Small intestine (tissue), 7 donors: ENCODE results near the gene GALNT4. TPM values are rescaled to one million over a fixed set of nuclear protein-coding genes. Genes with fewer than 3 reads are reported as not detected.
A peak's percentile ranks its signal among the peaks of the same experiment; 100 is the strongest.

Source experiments
- DNase-seq, 2 donors: peaks; one replicate each; pipeline versions ENCODE4 v3.0.0 to v3.0.0-alpha.2; 2013
- FAIRE-seq: peaks from 2 replicates; lab custom pipeline; 2012; peaks lifted over from hg19 to GRCh38; lab: Jason Lieb, UNC
- H3K27ac ChIP-seq, 3 donors: one replicate each; pipeline ENCODE4 v1.5.1; 2013; ENCODE audit warnings: low read length in 2 of 3, mild to moderate bottlenecking in 2 of 3, control low read depth in 1 of 3, inconsistent platforms in 1 of 3, low read depth in 1 of 3, moderate library complexity in 1 of 3
- H3K27me3 ChIP-seq, 3 donors: one replicate each; pipeline ENCODE4 v1.6.1; 2013; ENCODE audit warnings: low read length in 3 of 3, inconsistent platforms in 1 of 3; ENCODE audit not compliant: control insufficient read depth in 3 of 3, insufficient read depth in 3 of 3
- H3K36me3 ChIP-seq, 3 donors: one replicate each; pipeline ENCODE4 v1.6.1; 2013; ENCODE audit warnings: low read length in 3 of 3, inconsistent platforms in 1 of 3, low read depth in 1 of 3, mild to moderate bottlenecking in 1 of 3, moderate library complexity in 1 of 3; ENCODE audit not compliant: control insufficient read depth in 3 of 3, insufficient read depth in 2 of 3
- H3K4me1 ChIP-seq, 3 donors: one replicate each; pipeline ENCODE4 v1.6.1; 2013; ENCODE audit warnings: low read length in 2 of 3, inconsistent platforms in 1 of 3, low read depth in 1 of 3, mild to moderate bottlenecking in 1 of 3, moderate library complexity in 1 of 3; ENCODE audit not compliant: control insufficient read depth in 3 of 3, insufficient read depth in 2 of 3
- H3K4me3 ChIP-seq, 3 donors: one replicate each; pipeline ENCODE4 v1.5.1; 2013; ENCODE audit warnings: low read length in 3 of 3, control low read depth in 1 of 3, inconsistent platforms in 1 of 3, low read depth in 1 of 3, mild to moderate bottlenecking in 1 of 3, moderate library complexity in 1 of 3
- H3K9me3 ChIP-seq, 2 donors: one replicate each; pipeline ENCODE4 v1.6.1; 2013; ENCODE audit warnings: low read depth in 1 of 2, low read length in 1 of 2; ENCODE audit not compliant: control insufficient read depth in 2 of 2, insufficient read depth in 1 of 2
- WGBS, 3 donors: extraction: QIAGEN DNeasy Blood & Tissue Kit; methylation state at CpG; one replicate each; pipeline ENCODE4 v1.1.7; 2013; 5-methylcytosine and 5-hydroxymethylcytosine counted together
- polyA plus RNA-seq, 4 donors: library from polyadenylated mRNA; stranded (reverse) in 3 of 4; unstranded in 1 of 4; fragments of 200-250 nt in 3 of 4; fragments of 120-200 nt in 1 of 4; gene quantifications; one replicate each; pipeline versions ENCODE4 v1.2.1 to v1.2.3, GENCODE V29; 2013
- donor health status: healthy with polysubstance abuse.
- donor health status: control.
- donor health status: control.
- donor health status: Bipolar disorder and iron deficiency.
- donor health status: healthy.

Gene GALNT4
- polyA plus RNA-seq, 4 donors: 3.2 to 46.6 (median 10.9) TPM

- Histone ChIP-seq H3K27me3 (no peaks in the 10 kb centered on the region), H3K36me3 (no peaks in the 10 kb centered on the region), H3K4me1 (peaks cover 0 to 22% (median 4%) of the 10 kb centered on the region in 3 donors), H3K9me3 (no peaks in the 10 kb centered on the region), H3K4me3 (no peak overlapping the region), H3K27ac (no peak overlapping the region)
- WGBS, 3 donors: 7 to 14% (median 8%) methylated on average over 6 of the region's 6 CpGs
- FAIRE-seq: no peak
- DNase-seq: peak; percentile 90 to 91
These were observed 18.5 kb upstream of the GALNT4 start for GRCh38 chr12:89542912-89543592.

GRCh38 chr12:89542236-89542635 is 17.6 kb upstream of the GALNT4 start:
- no peaks in the 10 kb centered on the region for H3K9me3 ChIP-seq
- WGBS, 3 donors: 89 to 95% (median 93%) methylated on average over 2 of the region's 2 CpGs
- no peaks in the 10 kb centered on the region for H3K36me3 ChIP-seq
- H3K4me3 ChIP-seq: no peak overlapping the region
- H3K27ac ChIP-seq: no peak overlapping the region
- FAIRE-seq (no peak), DNase-seq (no peak)
- no peaks in the 10 kb centered on the region for H3K27me3 ChIP-seq
- peaks cover 0 to 27% (median 4%) of the 10 kb centered on the region in 3 donors for H3K4me1 ChIP-seq

- FAIRE-seq (no peak), DNase-seq (no peak)
- no peaks in the 10 kb centered on the region for H3K27me3 ChIP-seq
- H3K9me3 ChIP-seq: no peaks in the 10 kb centered on the region
- H3K36me3 ChIP-seq: no peaks in the 10 kb centered on the region
- peaks cover 3 to 30% (median 4%) of the 10 kb centered on the region in 3 donors for H3K4me1 ChIP-seq
- 61 to 69% (median 67%) methylated on average over 3 of the region's 3 CpGs for WGBS, 3 donors
- no peak overlapping the region for H3K27ac ChIP-seq
- no peak overlapping the region for H3K4me3 ChIP-seq
These were observed 16.0 kb upstream of the GALNT4 start for GRCh38 chr12:89540586-89540985.

GRCh38 chr12:89539426-89540223 is 15.0 kb upstream of the GALNT4 start:
- DNase-seq: no peak
- Histone ChIP-seq H3K4me3 (no peak overlapping the region), H3K4me1 (peaks cover 3 to 30% (median 4%) of the 10 kb centered on the region in 3 donors), H3K27me3 (no peaks in the 10 kb centered on the region), H3K9me3 (no peaks in the 10 kb centered on the region), H3K27ac (no peak overlapping the region), H3K36me3 (no peaks in the 10 kb centered on the region)
- FAIRE-seq: no peak
- 76 to 82% (median 80%) methylated on average over 5 of the region's 5 CpGs for WGBS, 3 donors

GRCh38 chr12:89538897-89539296 is 14.3 kb upstream of the GALNT4 start:
- Histone ChIP-seq H3K27me3 (no peaks in the 10 kb centered on the region), H3K4me3 (no peak overlapping the region), H3K36me3 (peaks cover 0 to 2% (median 0%) of the 10 kb centered on the region in 3 donors), H3K4me1 (peaks cover 3 to 30% (median 4%) of the 10 kb centered on the region in 3 donors), H3K9me3 (no peaks in the 10 kb centered on the region), H3K27ac (no peak overlapping the region)
- no peak for FAIRE-seq
- peak; percentile 62 to 78 for DNase-seq
- WGBS, 3 donors: 23 to 71% (median 48%) methylated on average over 4 of the region's 4 CpGs

GRCh38 chr12:89537389-89537788 is 12.8 kb upstream of the GALNT4 start:
- DNase-seq (peak; percentile 43 to 60), FAIRE-seq (no peak)
- WGBS, 3 donors: 23 to 60% (median 47%) methylated on average over 3 of the region's 3 CpGs
- Histone ChIP-seq H3K36me3 (peaks cover 0 to 2% (median 0%) of the 10 kb centered on the region in 3 donors), H3K4me3 (no peak overlapping the region), H3K27me3 (no peaks in the 10 kb centered on the region), H3K27ac (no peak overlapping the region), H3K9me3 (no peaks in the 10 kb centered on the region), H3K4me1 (peaks cover 0 to 21% (median 3%) of the 10 kb centered on the region in 3 donors)

GRCh38 chr12:89529738-89530137 is 5.1 kb upstream of the GALNT4 start:
- no peak overlapping the region for H3K4me3 ChIP-seq
- H3K27ac ChIP-seq: no peak overlapping the region
- H3K4me1 ChIP-seq: no peaks in the 10 kb centered on the region
- DNase-seq: peak; percentile 66 to 72
- no peaks in the 10 kb centered on the region for H3K9me3 ChIP-seq
- no peak for FAIRE-seq
- peaks cover 0 to 2% (median 0%) of the 10 kb centered on the region in 3 donors for H3K36me3 ChIP-seq
- WGBS, 3 donors: 16 to 32% (median 27%) methylated on average over 1 of the region's 1 CpG
- no peaks in the 10 kb centered on the region for H3K27me3 ChIP-seq

GRCh38 chr12:89528434-89528833 is 3.8 kb upstream of the GALNT4 start:
- peaks cover 0 to 7% (median 0%) of the 10 kb centered on the region in 3 donors for H3K4me1 ChIP-seq
- 72 to 84% (median 83%) methylated on average over 4 of the region's 4 CpGs for WGBS, 3 donors
- H3K27ac ChIP-seq: no peak overlapping the region
- DNase-seq (no peak), FAIRE-seq (no peak)
- H3K4me3 ChIP-seq: no peak overlapping the region
- no peaks in the 10 kb centered on the region for H3K9me3 ChIP-seq
- H3K27me3 ChIP-seq: no peaks in the 10 kb centered on the region
- no peaks in the 10 kb centered on the region for H3K36me3 ChIP-seq
